Smooth muscle cell (in vitro differentiated cells): ENCODE measurements around the gene GPBAR1. TPM values are rescaled to one million over a fixed set of nuclear protein-coding genes. Genes with fewer than 3 reads are reported as not detected.
"Not testable (repeated sequence)": the region's sequence is repeated elsewhere in the genome, so short reads cannot be mapped to it uniquely, and the experiment has no call there.

ENCODE experiments used
- DNase-seq: peaks from one replicate; lab custom pipeline; 2025; ENCODE audit not compliant: unreplicated experiment; lab: John Stamatoyannopoulos, UW
- H2AFZ ChIP-seq: fragments of 200-600 bp; sonication (generic); 2 replicates; pipeline ENCODE4 v1.6.0; 2016; ENCODE audit warnings: antibody characterized with exemption, low read depth, mild to moderate bottlenecking
- H3F3A ChIP-seq: fragments of 200-600 bp; sonication (generic); 2 replicates; pipeline ENCODE4 v1.6.0; 2017; ENCODE audit warnings: antibody characterized with exemption, low read depth
- H3K27ac ChIP-seq: fragments of 200-600 bp; sonication (generic); 2 replicates; pipeline ENCODE4 v1.5.1; 2016; ENCODE audit warnings: low read depth, mild to moderate bottlenecking
- H3K27me3 ChIP-seq: fragments of 200-600 bp; sonication (generic); 2 replicates; pipeline ENCODE4 v1.6.1; 2016; ENCODE audit warnings: low read depth, mild to moderate bottlenecking
- H3K36me3 ChIP-seq: fragments of 200-600 bp; sonication (generic); 2 replicates; pipeline ENCODE4 v1.5.1; 2016; ENCODE audit warnings: low read depth
- H3K4me1 ChIP-seq: fragments of 200-600 bp; sonication (generic); 2 replicates; pipeline ENCODE4 v1.5.1; 2016; ENCODE audit warnings: low read depth
- H3K4me2 ChIP-seq: fragments of 200-600 bp; sonication (generic); 2 replicates; pipeline ENCODE4 v1.6.0; 2016; ENCODE audit warnings: mild to moderate bottlenecking
- H3K4me3 ChIP-seq: fragments of 200-600 bp; sonication (generic); 2 replicates; pipeline ENCODE4 v1.5.1; 2016; ENCODE audit warnings: mild to moderate bottlenecking
- H3K79me2 ChIP-seq: fragments of 200-600 bp; sonication (generic); 2 replicates; pipeline ENCODE4 v1.6.0; 2016; ENCODE audit warnings: low read depth, mild to moderate bottlenecking
- H3K9ac ChIP-seq: fragments of 200-600 bp; sonication (generic); 2 replicates; pipeline ENCODE4 v1.6.0; 2016; ENCODE audit warnings: low read depth
- H3K9me3 ChIP-seq: fragments of 200-600 bp; sonication (generic); replicated peaks from 2 replicates; pipeline ENCODE4 v1.5.1; 2016; ENCODE audit warnings: low read depth
- H4K20me1 ChIP-seq: fragments of 200-600 bp; sonication (generic); 2 replicates; pipeline ENCODE4 v1.6.0; 2016; ENCODE audit warnings: low read depth
- CTCF ChIP-seq: fragments of 200-600 bp; sonication (generic); IDR thresholded peaks from 2 replicates; pipeline ENCODE4 v1.5.1; 2017; ENCODE audit warnings: borderline replicate concordance, mild to moderate bottlenecking, antibody characterized with exemption; ENCODE audit not compliant: insufficient read depth, poor library complexity, severe bottlenecking
- WGBS: methylation state at CpG from one replicate; pipeline ENCODE4 v1.1.7; 2016; ENCODE audit warnings: low lambda C conversion rate; 5-methylcytosine and 5-hydroxymethylcytosine counted together
- polyA plus RNA-seq: library from polyadenylated mRNA; unstranded; fragments of >200 nt; fragmentation: Nextera tagmentation; extraction: Ambion mirVana; gene quantifications from 2 replicates; pipeline ENCODE4 v1.2.1, GENCODE V29; 2016
- total RNA-seq: library from RNA; depleted of rRNA; stranded (reverse); fragments of >200 nt; gene quantifications from 2 replicates; pipeline ENCODE4 v1.2.3, GENCODE V29; 2014

Gene GPBAR1
- total and polyA plus RNA-seq, 2 experiments from 2014 or later = 1.3 to 1.6 TPM

DNA sequence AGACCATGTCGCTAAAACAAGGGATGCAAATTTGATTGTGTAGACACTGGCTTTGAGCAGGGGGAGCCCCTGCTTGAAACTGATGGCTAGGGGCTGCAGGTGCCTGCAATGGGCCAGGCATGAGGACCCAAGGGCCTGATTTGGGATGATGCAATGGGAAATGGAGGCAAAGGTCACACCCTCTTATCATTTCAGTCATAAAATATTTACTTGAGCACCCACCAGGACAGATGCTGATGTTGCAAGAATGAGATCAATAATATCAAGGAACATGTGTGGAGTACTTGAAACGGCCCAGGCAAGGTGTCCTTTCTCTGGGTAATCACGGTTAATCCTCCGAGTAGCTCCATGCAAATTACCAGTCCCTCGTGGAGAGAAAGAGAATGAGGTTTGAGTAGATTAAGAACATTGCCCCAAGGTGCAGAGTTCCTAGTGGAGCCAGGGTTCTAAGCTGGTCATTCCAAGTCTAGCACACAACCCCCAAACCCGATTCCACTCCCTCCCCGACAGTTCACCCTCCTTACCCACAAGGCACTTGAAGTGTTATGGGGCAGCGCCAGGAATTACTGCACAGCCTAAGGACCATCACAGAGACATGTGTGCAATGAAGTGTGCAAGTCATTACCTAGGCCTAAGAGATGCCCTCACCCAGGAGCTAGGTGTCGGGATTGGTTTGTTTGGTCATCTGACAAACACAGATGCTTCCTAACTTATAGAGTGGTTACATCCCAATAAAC, 45.5 kb downstream of the GPBAR1 start:
- Histone ChIP-seq H3K4me3 (no peak overlapping the region), H2AFZ (no peak overlapping the region), H3K9ac (no peak overlapping the region), H3F3A (no peaks in the 10 kb centered on the region), H3K4me1 (no peaks in the 10 kb centered on the region), H3K27ac (no peak overlapping the region), H3K36me3 (no peaks in the 10 kb centered on the region), H3K4me2 (no peak overlapping the region), H3K27me3 (no peaks in the 10 kb centered on the region), H4K20me1 (no peaks in the 10 kb centered on the region), H3K9me3 (no peaks in the 10 kb centered on the region), H3K79me2 (no peaks in the 10 kb centered on the region)
- WGBS = 89% methylated on average over 9 of the region's 9 CpGs
- no peak for TF ChIP-seq CTCF
- no peak for DNase-seq

DNA sequence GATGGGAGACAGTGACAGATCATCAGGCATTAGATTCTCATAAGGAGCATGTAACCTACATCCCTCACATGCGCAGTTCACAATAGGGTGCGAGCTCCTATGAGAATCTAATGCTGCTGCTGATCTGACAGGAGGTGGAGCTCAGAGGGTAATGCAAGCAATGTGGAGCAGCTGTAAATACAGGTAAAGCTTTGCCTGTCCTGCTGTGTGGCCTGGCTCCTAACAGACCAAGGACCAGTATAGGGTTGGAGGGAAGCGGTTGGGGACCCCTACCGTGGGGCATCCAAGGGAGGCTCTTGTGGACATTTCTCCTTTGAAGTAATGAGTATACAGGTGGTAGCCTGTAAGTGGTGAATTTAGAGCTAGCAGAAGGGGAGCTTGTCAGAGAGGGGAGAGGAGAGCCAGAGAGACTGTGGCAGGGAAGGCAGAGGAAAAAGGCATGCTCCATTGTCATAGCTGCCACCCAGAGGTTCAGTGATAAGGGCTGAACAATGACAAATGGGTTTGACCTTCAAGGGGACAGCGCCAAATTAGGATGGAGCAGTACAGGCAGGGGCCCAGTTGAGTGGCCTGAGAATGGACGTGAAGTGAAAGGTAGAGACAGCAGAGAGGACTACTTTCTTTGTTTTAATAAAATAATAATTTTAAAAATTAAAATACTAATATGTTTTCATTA, 46.7 kb downstream of the GPBAR1 start:
- peaks cover 5% of the 10 kb centered on the region for H3K4me1 ChIP-seq
- no peaks in the 10 kb centered on the region for H3K79me2 ChIP-seq
- H4K20me1 ChIP-seq = no peaks in the 10 kb centered on the region
- no peaks in the 10 kb centered on the region for H3K36me3 ChIP-seq
- no peak for DNase-seq
- H3K27ac ChIP-seq = no peak overlapping the region
- no peak overlapping the region for H2AFZ ChIP-seq
- 94% methylated on average over 6 of the region's 6 CpGs for WGBS
- H3F3A ChIP-seq = no peaks in the 10 kb centered on the region
- TF ChIP-seq CTCF = no peak
- H3K4me3 ChIP-seq = no peak overlapping the region
- H3K4me2 ChIP-seq = no peak overlapping the region
- no peaks in the 10 kb centered on the region for H3K9me3 ChIP-seq
- no peaks in the 10 kb centered on the region for H3K27me3 ChIP-seq
- H3K9ac ChIP-seq = no peak overlapping the region

DNA sequence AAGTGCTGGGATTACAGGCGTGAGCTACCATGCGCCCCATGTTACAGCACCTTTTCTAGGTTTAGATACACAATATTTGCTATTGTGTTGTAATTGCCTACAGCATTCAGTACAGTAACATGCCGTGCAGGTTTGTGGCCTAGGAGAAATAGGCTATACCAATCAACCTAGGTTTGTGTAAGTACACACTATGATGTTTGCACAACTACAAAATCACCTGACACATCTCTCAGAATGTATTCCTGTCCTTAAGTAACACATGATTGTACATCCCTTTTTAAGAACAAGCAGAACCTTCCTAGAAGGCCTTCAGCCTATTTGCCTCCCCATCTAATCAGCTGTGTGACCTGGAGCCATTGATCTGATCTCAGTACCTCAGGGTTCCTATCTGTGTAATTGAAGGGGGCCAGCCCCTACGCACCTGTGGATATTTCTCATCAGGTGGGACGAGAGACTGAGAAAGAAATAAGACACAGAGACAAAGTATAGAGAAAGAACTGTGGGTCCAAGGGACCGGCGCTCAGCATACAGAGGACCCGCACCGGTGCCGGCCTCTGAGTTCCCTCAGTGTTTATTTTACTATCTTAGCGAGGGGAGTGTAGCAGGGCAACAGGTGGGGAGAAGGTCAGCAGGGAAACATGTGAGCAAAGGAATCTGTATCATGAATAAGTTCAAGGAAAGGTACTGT, 50.2 kb downstream of the GPBAR1 start:
- DNase-seq = no peak
- H2AFZ ChIP-seq = no peak overlapping the region
- no peak overlapping the region for H3K9ac ChIP-seq
- no peak overlapping the region for H3K27ac ChIP-seq
- H3K9me3 ChIP-seq = no peaks in the 10 kb centered on the region
- TF ChIP-seq CTCF = no peak
- 82% methylated on average over 11 of the region's 11 CpGs for WGBS
- no peaks in the 10 kb centered on the region for H3K27me3 ChIP-seq
- peaks cover 5% of the 10 kb centered on the region for H3K4me1 ChIP-seq
- no peaks in the 10 kb centered on the region for H3K79me2 ChIP-seq
- H3F3A ChIP-seq = no peaks in the 10 kb centered on the region
- H3K36me3 ChIP-seq = no peaks in the 10 kb centered on the region
- H3K4me3 ChIP-seq = no peak overlapping the region
- peak overlapping the region; percentile 24 for H3K4me2 ChIP-seq
- no peaks in the 10 kb centered on the region for H4K20me1 ChIP-seq

DNA sequence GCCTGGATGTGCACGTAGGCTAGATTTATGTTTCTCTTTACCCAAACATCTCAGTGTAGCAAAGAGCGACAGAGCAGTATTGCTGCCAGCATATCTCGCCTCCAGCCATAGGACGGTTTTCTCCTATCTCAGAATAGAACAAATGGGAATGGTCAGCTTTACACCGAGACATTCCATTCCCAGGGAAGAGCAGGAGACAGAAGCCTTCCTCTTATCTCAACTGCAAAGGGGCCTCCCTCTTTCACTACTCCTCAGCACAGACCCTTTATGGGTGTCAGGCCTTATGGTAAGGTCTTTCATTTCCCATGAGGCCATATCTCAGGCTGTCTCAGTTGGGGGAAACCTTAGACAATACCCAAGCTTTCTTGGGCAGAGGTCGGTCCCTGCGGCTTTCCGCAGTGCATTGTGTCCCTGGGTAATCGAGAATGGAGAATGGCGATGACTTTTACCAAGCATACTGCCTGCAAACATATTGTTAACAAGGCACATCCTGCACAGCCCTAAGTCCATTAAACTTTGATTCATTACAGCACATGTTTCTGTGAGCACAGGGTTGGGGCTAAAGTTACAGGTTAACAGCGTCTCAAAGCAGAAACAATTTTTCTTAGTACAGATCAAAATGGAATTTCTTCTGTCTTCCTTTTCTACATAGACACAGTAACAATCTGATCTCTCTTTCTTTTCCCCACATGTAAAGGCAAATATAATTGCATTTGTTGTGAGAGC, 50.9 kb downstream of the GPBAR1 start:
- peak overlapping the region; percentile 43 for H2AFZ ChIP-seq
- DNase-seq, H3K79me2 ChIP-seq, H3K27me3 ChIP-seq, H3K9me3 ChIP-seq, H3K9ac ChIP-seq, H3K4me1 ChIP-seq, H3K36me3 ChIP-seq, H3K4me2 ChIP-seq, H3K4me3 ChIP-seq, H3F3A ChIP-seq, H4K20me1 ChIP-seq, H3K27ac ChIP-seq: not testable (repeated sequence)
- WGBS = 58% methylated on average over 11 of the region's 11 CpGs
